ENCODE measurements around the gene P4HA2.
A peak's percentile ranks its signal among the peaks of the same experiment; 100 is the strongest.

P4HA2 gene

GRCh38 chr5:132250547-132250946 lies 22.9 kb upstream of the P4HA2 start:
- DNase-seq (ENCODE audit: low read depth in 3 of 3): no peak

GRCh38 chr5:132246806-132247205 lies 19.2 kb upstream of the P4HA2 start:
- no peak for DNase-seq (ENCODE audit: low read depth in 3 of 3)

GRCh38 chr5:132245593-132245992 lies 17.9 kb upstream of the P4HA2 start:
- DNase-seq (ENCODE audit: low read depth in 3 of 3): no peak

GRCh38 chr5:132243366-132243977 lies 15.8 kb upstream of the P4HA2 start:
- DNase-seq (ENCODE audit: low read depth in 3 of 3): no peak

GRCh38 chr5:132239776-132240175 lies 12.1 kb upstream of the P4HA2 start:
- no peak for DNase-seq (ENCODE audit: low read depth in 3 of 3)

- no peak for DNase-seq (ENCODE audit: low read depth in 3 of 3)
Measured at GRCh38 chr5:132238901-132239500, 11.3 kb upstream of the P4HA2 start.

GRCh38 chr5:132238169-132238744 lies 10.6 kb upstream of the P4HA2 start:
- DNase-seq (ENCODE audit: low read depth in 3 of 3): peak; percentile 52 to 64 (median 61)

GRCh38 chr5:132237670-132238069 lies 10.0 kb upstream of the P4HA2 start:
- DNase-seq (ENCODE audit: low read depth in 3 of 3): no peak

- DNase-seq (ENCODE audit: low read depth in 3 of 3): no peak
Measured at GRCh38 chr5:132237141-132237540, 9.5 kb upstream of the P4HA2 start.

- no peak for DNase-seq (ENCODE audit: low read depth in 3 of 3)
Measured at GRCh38 chr5:132235340-132235739, 7.7 kb upstream of the P4HA2 start.

GRCh38 chr5:132234684-132235062 lies 7.0 kb upstream of the P4HA2 start:
- no peak for DNase-seq (ENCODE audit: low read depth in 3 of 3)

- no peak for DNase-seq (ENCODE audit: low read depth in 3 of 3)
Measured at GRCh38 chr5:132233811-132234683, 6.4 kb upstream of the P4HA2 start.

GRCh38 chr5:132233081-132233480 lies 5.4 kb upstream of the P4HA2 start:
- DNase-seq (ENCODE audit: low read depth in 3 of 3): no peak

- no peak for DNase-seq (ENCODE audit: low read depth in 3 of 3)
Measured at GRCh38 chr5:132232465-132232864, 4.8 kb upstream of the P4HA2 start.

- DNase-seq (ENCODE audit: low read depth in 3 of 3): no peak
Measured at GRCh38 chr5:132230871-132231270, 3.2 kb upstream of the P4HA2 start.

- DNase-seq (ENCODE audit: low read depth in 3 of 3): no peak
Measured at GRCh38 chr5:132229236-132229635, 1.6 kb upstream of the P4HA2 start.

GRCh38 chr5:132228241-132229035 lies 785 bp upstream of the P4HA2 start:
- DNase-seq (ENCODE audit: low read depth in 3 of 3): no peak

GRCh38 chr5:132227235-132227484 lies 493 bp downstream of the P4HA2 start:
- DNase-seq (ENCODE audit: low read depth in 3 of 3): no peak

GRCh38 chr5:132226516-132227234 lies 978 bp downstream of the P4HA2 start:
- DNase-seq (ENCODE audit: low read depth in 3 of 3): no peak

GRCh38 chr5:132225165-132226032 lies 2.3 kb downstream of the P4HA2 start:
- peak in 2 of 3 experiments; percentile 8 to 18 for DNase-seq (ENCODE audit: low read depth in 3 of 3)
